ENCODE data around the gene SULT1E1. TPM values are rescaled to one million over a fixed set of nuclear protein-coding genes. Genes with fewer than 3 reads are reported as not detected.

The SULT1E1 gene
- total and polyA plus RNA-seq, 2 donors (not counting 1 experiment from before 2014, with no cell fraction given): not detected

- no CpG with 5 or more reads among the region's 1 CpG for WGBS (ENCODE audit: insufficient coverage)
- Mint-ChIP-seq H3K27ac (no peak overlapping the region), H3K9me3 (ENCODE audit: insufficient read depth) (no peaks in the 10 kb centered on the region), H3K27me3 (no peaks in the 10 kb centered on the region), H3K4me1 (no peaks in the 10 kb centered on the region), H3K4me3 (no peak overlapping the region)
- H3K9ac ChIP-seq (ENCODE audit: low read length): no peak overlapping the region
- TF ChIP-seq CTCF (IDR thresholded peaks at IDR 0.05) (no peak), EZH2 (IDR thresholded peaks at IDR 0.05; ENCODE audit: borderline replicate concordance, insufficient read depth, low read depth, low read length, poor library complexity, severe bottlenecking) (no peak)
- H3K9me3 ChIP-seq (ENCODE audit: control extremely low read depth in 1 of 3, control insufficient read depth in 2 of 3, insufficient read depth in 1 of 3, low read length in 2 of 3): no peaks in the 10 kb centered on the region
- H2AFZ ChIP-seq (ENCODE audit: insufficient read depth, low read depth, low read length, poor library complexity, severe bottlenecking): no peak overlapping the region
- H3K27me3 ChIP-seq (replicated peaks in 1 of 4; ENCODE audit: control extremely low read depth in 1 of 4, control insufficient read depth in 3 of 4, insufficient read depth in 4 of 4, low read length in 3 of 4): no peaks in the 10 kb centered on the region
- no peaks in the 10 kb centered on the region for H3K36me3 ChIP-seq (replicated peaks in 1 of 2; ENCODE audit: control extremely low read depth in 1 of 2, control insufficient read depth in 1 of 2, extremely low read depth in 1 of 2, insufficient read depth in 2 of 2, low read length in 1 of 2)
- H3K4me3 ChIP-seq (ENCODE audit: control extremely low read depth in 1 of 5, extremely low read depth in 1 of 5, insufficient read depth in 1 of 5, low read depth in 2 of 5, low read length in 4 of 5): no peak overlapping the region
- CTCF ChIA-PET: no interaction called here
- POLR2A ChIA-PET: no interaction called here
- intact Hi-C loops (cut with micrococcal nuclease): no loop called here
- ATAC-seq (ENCODE audit: low read depth) (no peak), DNase-seq (no peak)
- H3K4me2 ChIP-seq (replicated peaks; ENCODE audit: low read depth, low read length, poor library complexity, severe bottlenecking): no peak overlapping the region
- H3K79me2 ChIP-seq (ENCODE audit: control insufficient read depth, insufficient read depth, low read length): no peaks in the 10 kb centered on the region
- H3K27ac ChIP-seq (ENCODE audit: low read length in 2 of 2): no peak overlapping the region
- H4K20me1 ChIP-seq (ENCODE audit: control insufficient read depth, insufficient read depth, low read length, poor library complexity, severe bottlenecking): no peaks in the 10 kb centered on the region
- H3K4me1 ChIP-seq (ENCODE audit: control insufficient read depth in 2 of 2, insufficient read depth in 2 of 2, low read length in 2 of 2): no peaks in the 10 kb centered on the region
Observed at GRCh38 chr4:69861756-69862155, 1.8 kb upstream of the SULT1E1 start.

DNA sequence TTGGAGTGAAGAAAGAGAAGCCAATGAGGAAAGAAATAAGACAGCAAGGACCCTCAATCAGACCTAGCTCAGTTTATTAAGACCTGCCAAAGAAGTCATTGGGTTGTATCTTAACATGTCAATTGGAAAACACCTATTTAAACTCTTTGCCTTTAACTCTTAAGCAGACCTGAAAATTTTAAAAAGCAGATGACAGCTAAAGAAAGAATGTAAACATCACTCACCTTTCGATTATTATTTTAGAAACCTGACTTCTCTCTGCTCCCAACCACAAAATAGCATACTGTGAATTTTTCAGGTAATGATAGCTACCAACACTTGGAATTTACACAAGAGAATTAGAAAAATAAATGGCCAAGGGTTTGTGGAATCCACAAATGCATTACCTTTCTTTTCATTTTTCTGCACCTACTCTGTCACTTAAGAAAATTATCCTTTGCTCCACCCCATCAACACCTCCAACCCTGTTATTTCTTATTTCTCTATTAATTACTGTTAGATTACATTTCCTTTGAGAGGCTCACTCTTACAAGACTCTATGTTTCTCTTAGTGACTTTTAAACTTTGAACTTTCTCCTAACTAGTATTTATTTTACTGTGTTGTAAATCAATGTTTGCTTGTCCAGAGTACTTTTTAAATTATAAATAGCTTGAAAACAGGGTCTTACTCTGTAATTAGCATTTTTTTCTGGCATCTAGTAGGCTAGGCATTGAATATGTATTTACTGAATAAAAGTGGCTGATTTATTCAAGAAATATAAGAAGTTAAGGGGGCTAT lies 765 bp upstream of the SULT1E1 start:
- Histone ChIP-seq H3K27ac (ENCODE audit: low read length in 2 of 2) (no peak overlapping the region), H2AFZ (ENCODE audit: insufficient read depth, low read depth, low read length, poor library complexity, severe bottlenecking) (no peak overlapping the region), H3K9me3 (ENCODE audit: control extremely low read depth in 1 of 3, control insufficient read depth in 2 of 3, insufficient read depth in 1 of 3, low read length in 2 of 3) (no peaks in the 10 kb centered on the region), H3K36me3 (replicated peaks in 1 of 2; ENCODE audit: control extremely low read depth in 1 of 2, control insufficient read depth in 1 of 2, extremely low read depth in 1 of 2, insufficient read depth in 2 of 2, low read length in 1 of 2) (no peaks in the 10 kb centered on the region), H3K27me3 (replicated peaks in 1 of 4; ENCODE audit: control extremely low read depth in 1 of 4, control insufficient read depth in 3 of 4, insufficient read depth in 4 of 4, low read length in 3 of 4) (no peaks in the 10 kb centered on the region), H3K4me2 (replicated peaks; ENCODE audit: low read depth, low read length, poor library complexity, severe bottlenecking) (no peak overlapping the region), H4K20me1 (ENCODE audit: control insufficient read depth, insufficient read depth, low read length, poor library complexity, severe bottlenecking) (no peaks in the 10 kb centered on the region), H3K4me3 (ENCODE audit: control extremely low read depth in 1 of 5, extremely low read depth in 1 of 5, insufficient read depth in 1 of 5, low read depth in 2 of 5, low read length in 4 of 5) (no peak overlapping the region), H3K9ac (ENCODE audit: low read length) (no peak overlapping the region), H3K79me2 (ENCODE audit: control insufficient read depth, insufficient read depth, low read length) (no peaks in the 10 kb centered on the region), H3K4me1 (ENCODE audit: control insufficient read depth in 2 of 2, insufficient read depth in 2 of 2, low read length in 2 of 2) (no peaks in the 10 kb centered on the region)
- intact Hi-C loops (cut with micrococcal nuclease): no loop called here
- DNase-seq: no peak
- POLR2A ChIA-PET: no interaction called here
- H3K4me1 Mint-ChIP-seq: no peaks in the 10 kb centered on the region
- TF ChIP-seq CTCF (IDR thresholded peaks at IDR 0.05): no peak
- no peak for TF ChIP-seq EZH2 (IDR thresholded peaks at IDR 0.05; ENCODE audit: borderline replicate concordance, insufficient read depth, low read depth, low read length, poor library complexity, severe bottlenecking)
- CTCF ChIA-PET: no interaction called here
- WGBS (ENCODE audit: insufficient coverage): no CpG with 5 or more reads among the region's 1 CpG
- no peak for ATAC-seq (ENCODE audit: low read depth)
- H3K27me3 Mint-ChIP-seq: no peaks in the 10 kb centered on the region
- H3K4me3 Mint-ChIP-seq: no peak overlapping the region
- no peak overlapping the region for H3K27ac Mint-ChIP-seq
- H3K9me3 Mint-ChIP-seq (ENCODE audit: insufficient read depth): no peaks in the 10 kb centered on the region

Measured in B cell (primary cell).